ENCODE data around the gene ABCC1. TPM values are rescaled to one million over a fixed set of nuclear protein-coding genes. Genes with fewer than 3 reads are reported as not detected.

The ABCC1 gene
- 39.5 and 58.1 TPM in 2 replicates for total RNA-seq

GRCh38 chr16:15949210-15950160 lies at the start of gene ABCC1:
ABCC1 (plus strand) TSS chr16:15949616; CDS start chr16:15949752, 136 bp downstream.

Other genes with a start within 250 kb of the ABCC1 start
- not detected in 2 replicates for gene MYH11, start 92.6 kb upstream of the ABCC1 start, total RNA-seq
- 21.2 and 33.5 TPM in 2 replicates for gene CEP20, start 61.0 kb upstream of the ABCC1 start, total RNA-seq

Data from vein endothelial cell (primary cell).